ENCODE results near the gene PCDHA1. TPM values are rescaled to one million over a fixed set of nuclear protein-coding genes. Genes with fewer than 3 reads are reported as not detected.

Gene PCDHA1
- total RNA-seq, 1 donor from 2014 or later, result not detected

DNA sequence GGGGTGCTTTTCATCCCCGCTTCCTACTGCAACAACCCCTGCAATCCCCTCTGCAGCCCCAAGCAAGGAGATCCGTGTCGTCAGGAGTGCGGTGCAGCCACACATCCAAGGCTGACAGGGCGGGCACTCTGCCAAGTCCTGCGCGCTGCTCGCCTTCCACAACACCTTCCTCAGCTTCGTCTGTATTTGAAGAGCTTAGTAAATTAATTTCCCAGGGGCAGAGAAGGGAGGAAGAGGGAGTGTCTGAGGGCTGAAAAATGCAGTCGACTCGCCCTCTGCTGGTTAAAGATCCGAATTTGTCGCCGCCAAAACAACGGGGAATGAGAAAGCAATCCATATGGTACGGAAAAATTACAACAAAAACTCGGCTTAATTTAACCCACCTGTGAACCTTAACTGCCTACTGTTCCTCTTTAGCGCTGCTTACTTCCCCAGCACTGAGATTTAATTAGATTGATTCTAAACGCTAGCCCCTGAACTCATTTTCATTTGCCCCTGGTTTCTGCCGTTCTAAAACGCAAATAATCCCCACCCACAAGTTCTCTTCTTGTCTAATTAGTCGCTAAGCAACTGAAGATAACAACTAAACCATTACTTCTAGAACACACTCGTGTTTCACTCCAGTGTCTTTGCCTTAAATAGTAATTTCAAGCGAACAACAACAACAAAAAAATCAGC lies 254.3 kb downstream of the PCDHA1 start:
- DNase-seq (ENCODE audit: low read depth), result peak; percentile 4

DNA sequence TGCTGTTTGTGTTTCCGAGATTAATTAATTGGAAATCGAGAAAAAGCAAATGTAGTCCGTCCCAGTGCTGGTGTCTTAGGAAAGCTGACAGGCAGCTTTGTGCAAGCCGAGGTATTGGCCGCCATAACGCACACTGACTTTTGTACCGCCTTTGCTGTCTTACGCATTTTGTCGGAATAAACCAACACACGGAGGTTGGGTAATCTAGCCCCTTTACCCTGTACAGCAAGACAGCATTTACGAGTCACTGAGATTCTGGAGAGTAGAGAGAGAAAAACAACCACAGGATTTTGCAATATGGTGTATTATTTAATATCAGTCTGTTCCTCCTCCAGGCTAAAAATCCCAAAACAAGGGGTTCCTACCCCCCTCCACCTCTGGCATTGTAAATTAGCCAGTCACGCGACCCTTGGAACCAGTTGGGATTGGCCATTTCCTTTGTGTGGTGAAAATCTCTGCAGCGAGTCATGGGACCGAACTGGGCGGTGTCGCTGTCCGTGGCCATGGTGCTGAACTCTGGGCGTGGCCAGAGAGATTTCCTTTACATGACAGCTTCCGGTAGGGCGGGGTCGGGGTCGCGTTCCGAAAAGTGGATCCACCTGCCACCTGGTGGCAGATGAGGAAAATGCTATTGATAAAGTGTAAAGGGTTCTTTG lies 255.0 kb downstream of the PCDHA1 start:
- DNase-seq (ENCODE audit: low read depth), result peak; percentile 72

DNA sequence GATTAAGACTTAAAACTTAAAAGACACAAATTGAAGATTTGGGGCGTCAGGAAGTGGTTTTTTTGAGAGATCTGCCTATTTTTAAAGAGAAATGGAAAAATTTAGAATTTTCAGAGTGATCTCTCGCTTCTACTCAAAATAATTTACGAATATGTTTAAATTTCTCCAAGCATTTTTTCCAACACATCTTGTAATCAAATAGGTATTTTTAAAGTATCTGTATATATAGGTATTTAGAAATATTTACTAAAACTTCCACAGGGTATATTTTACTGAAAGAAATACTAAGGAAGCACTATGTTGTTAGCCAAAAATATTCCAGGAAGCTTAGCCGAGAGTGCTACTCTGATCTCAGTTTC lies 255.5 kb downstream of the PCDHA1 start:
- no peak for DNase-seq (ENCODE audit: low read depth)

DNA sequence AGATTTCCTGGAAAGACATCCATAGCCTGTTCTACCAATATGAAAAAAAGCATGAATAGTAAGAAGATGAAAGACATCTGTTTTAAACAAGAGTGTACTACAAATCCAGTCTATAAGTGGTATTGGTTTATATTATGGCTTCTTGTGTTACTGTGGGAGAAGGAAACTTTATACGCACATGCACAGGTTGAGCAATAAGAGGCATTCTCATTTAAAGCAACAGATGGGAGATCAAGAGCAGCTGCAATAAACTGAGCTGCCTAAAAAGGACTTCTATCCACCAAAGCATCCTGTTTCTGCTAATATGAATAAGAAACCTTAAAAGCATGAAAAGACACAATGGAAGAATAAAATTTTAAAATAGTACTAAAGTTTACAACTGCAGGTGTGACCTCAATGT lies 256.6 kb downstream of the PCDHA1 start:
- no peak for DNase-seq (ENCODE audit: low read depth)

DNA sequence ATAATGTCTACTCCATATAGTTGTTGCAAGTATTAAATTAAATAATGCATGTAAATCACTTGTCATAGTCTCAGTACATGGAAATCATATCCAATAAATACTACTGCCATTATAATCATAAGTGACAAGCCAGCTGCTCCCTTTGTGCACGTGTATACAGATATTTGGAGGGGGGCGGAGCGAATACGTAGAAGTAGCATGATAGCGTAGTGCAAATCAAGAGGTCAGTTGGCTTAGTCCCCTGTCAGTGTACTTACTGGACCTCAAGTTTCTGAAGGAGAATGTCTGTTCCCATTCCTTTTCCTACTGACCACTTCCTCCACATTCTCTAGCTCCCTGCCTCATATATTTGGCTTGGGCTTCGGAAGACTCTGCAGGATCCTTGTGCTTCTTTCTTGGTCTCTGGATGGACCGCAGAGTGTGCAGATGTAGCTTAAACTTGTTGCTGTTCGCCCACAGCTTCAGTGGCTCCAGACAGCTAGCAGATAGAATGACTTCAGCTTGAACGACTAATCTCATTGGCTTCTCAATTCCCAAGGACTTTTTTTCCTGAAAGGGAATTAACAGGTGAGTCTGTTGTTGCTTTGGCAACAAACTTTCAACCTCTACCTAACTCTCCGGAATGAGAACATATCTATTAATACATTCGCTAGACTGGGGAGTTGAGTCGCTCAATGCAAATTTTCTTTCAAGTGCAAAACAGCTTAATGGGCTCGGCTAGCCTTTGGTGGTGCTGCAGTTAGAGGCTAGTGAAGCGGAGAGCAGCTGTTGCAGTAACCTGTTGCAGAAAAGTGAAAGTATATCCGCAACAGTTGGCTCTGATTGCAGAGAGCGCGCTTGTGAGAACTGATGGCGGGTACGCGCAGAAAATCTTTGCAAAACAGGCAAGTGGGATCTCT lies 264.9 kb downstream of the PCDHA1 start, which contains the start of gene PCDHB1:
Gene PCDHB1 (plus strand): TSS at position 753 of the 899 bp plus-strand sequence. CDS start 97 bp downstream, at position 850.
- DNase-seq (ENCODE audit: low read depth), result peak; percentile 29

DNA sequence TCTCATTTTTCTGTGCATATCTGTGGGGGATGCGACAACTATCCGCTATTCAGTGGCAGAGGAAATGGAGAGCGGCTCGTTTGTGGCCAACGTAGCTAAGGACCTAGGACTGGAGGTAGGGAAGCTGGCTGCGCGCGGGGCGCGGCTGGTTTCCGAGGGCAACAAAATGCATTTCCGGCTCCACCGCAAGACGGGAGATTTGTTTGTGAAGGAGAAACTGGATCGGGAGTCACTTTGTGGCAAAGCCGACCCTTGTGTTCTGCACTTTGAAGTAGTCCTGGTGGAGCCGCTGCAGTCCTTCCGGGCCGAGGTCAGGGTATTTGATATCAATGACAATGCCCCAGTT lies 265.6 kb downstream of the PCDHA1 start:
- DNase-seq (ENCODE audit: low read depth), result no peak

Other genes starting within 250 kb of the PCDHA1 start
- gene EIF4EBP3, start 238.5 kb upstream of the PCDHA1 start, total RNA-seq, result not detected in 2 replicates
- gene SRA1, start 228.7 kb upstream of the PCDHA1 start, total RNA-seq, result 38.5 and 44.9 TPM in 2 replicates
- gene APBB3, start 221.5 kb upstream of the PCDHA1 start, total RNA-seq, result 22.9 and 23.2 TPM in 2 replicates
- gene SLC35A4, start 221.3 kb upstream of the PCDHA1 start, total RNA-seq, result 40.0 and 40.5 TPM in 2 replicates
- 0.21 and 0.64 TPM in 2 replicates for gene CD14, start 153.0 kb upstream of the PCDHA1 start, total RNA-seq
- gene TMCO6, start 146.7 kb upstream of the PCDHA1 start, total RNA-seq, result 5.3 and 8.1 TPM in 2 replicates
- gene NDUFA2, start 138.5 kb upstream of the PCDHA1 start, total RNA-seq, result 46.7 and 51.4 TPM in 2 replicates
- 105 and 121 TPM in 2 replicates for gene IK, start 138.3 kb upstream of the PCDHA1 start, total RNA-seq
- gene WDR55, start 121.2 kb upstream of the PCDHA1 start, total RNA-seq, result 20.5 and 20.6 TPM in 2 replicates
- gene DND1, start 112.6 kb upstream of the PCDHA1 start, total RNA-seq, result 0.52 and 1.0 TPM in 2 replicates
- 49.4 and 52.5 TPM in 2 replicates for gene HARS1, start 94.8 kb upstream of the PCDHA1 start, total RNA-seq
- 24.4 and 30.9 TPM in 2 replicates for gene HARS2, start 94.7 kb upstream of the PCDHA1 start, total RNA-seq
- gene ZMAT2, start 85.7 kb upstream of the PCDHA1 start, total RNA-seq, result 46.7 and 61.3 TPM in 2 replicates
- gene PCDHA2, start 8.7 kb downstream of the PCDHA1 start, total RNA-seq, result 0.36 TPM in 1 of 2 replicates, not detected in the other
- 0.16 TPM in 2 replicates for gene PCDHA3, start 14.9 kb downstream of the PCDHA1 start, total RNA-seq
- gene PCDHA4, start 20.9 kb downstream of the PCDHA1 start, total RNA-seq, result 1.2 and 1.4 TPM in 2 replicates
- gene PCDHA5, start 35.5 kb downstream of the PCDHA1 start, total RNA-seq, result 0.03 and 0.05 TPM in 2 replicates
- gene PCDHA6, start 41.8 kb downstream of the PCDHA1 start, total RNA-seq, result 0.11 TPM in 1 of 2 replicates, not detected in the other
- gene PCDHA7, start 48.1 kb downstream of the PCDHA1 start, total RNA-seq, result 0.36 and 0.48 TPM in 2 replicates
- not detected in 2 replicates for gene PCDHA8, start 55.0 kb downstream of the PCDHA1 start, total RNA-seq
- gene PCDHA9, start 62.2 kb downstream of the PCDHA1 start, total RNA-seq, result under 0.01 and 0.03 TPM in 2 replicates
- 0.03 and 0.05 TPM in 2 replicates for gene PCDHA10, start 69.8 kb downstream of the PCDHA1 start, total RNA-seq
- 0.13 and 0.26 TPM in 2 replicates for gene PCDHA11, start 82.8 kb downstream of the PCDHA1 start, total RNA-seq
- 0.03 and 0.16 TPM in 2 replicates for gene PCDHA12, start 89.2 kb downstream of the PCDHA1 start, total RNA-seq
- 0.05 TPM in 1 of 2 replicates, not detected in the other for gene PCDHA13, start 96.0 kb downstream of the PCDHA1 start, total RNA-seq
- gene PCDHAC1, start 140.2 kb downstream of the PCDHA1 start, total RNA-seq, result 0.05 and 0.10 TPM in 2 replicates
- 0.05 and 0.10 TPM in 2 replicates for gene PCDHAC2, start 180.3 kb downstream of the PCDHA1 start, total RNA-seq

Data from myocyte (in vitro differentiated cells).